Esophagus (tissue), 2 donors: Measurements from ENCODE around the gene SMYD1. TPM values are rescaled to one million over a fixed set of nuclear protein-coding genes. Genes with fewer than 3 reads are reported as not detected.

Source experiments
- H3K27ac ChIP-seq, 2 donors: one replicate each; pipeline ENCODE4 v1.5.1; 2013; ENCODE audit warnings: low read depth in 2 of 2, mild to moderate bottlenecking in 2 of 2, inconsistent platforms in 1 of 2, low read length in 1 of 2, moderate library complexity in 1 of 2
- H3K27me3 ChIP-seq, 2 donors: one replicate each; pipeline ENCODE4 v1.6.1; 2013; ENCODE audit warnings: low read length in 2 of 2, control low read depth in 1 of 2, mild to moderate bottlenecking in 1 of 2; ENCODE audit not compliant: insufficient read depth in 2 of 2, control insufficient read depth in 1 of 2
- H3K36me3 ChIP-seq, 2 donors: one replicate each; pipeline ENCODE4 v1.6.1; 2013; ENCODE audit warnings: low read length in 1 of 2; ENCODE audit not compliant: control insufficient read depth in 2 of 2, insufficient read depth in 2 of 2
- H3K4me1 ChIP-seq, 2 donors: one replicate each; pipeline ENCODE4 v1.6.1; 2013; ENCODE audit warnings: low read length in 1 of 2; ENCODE audit not compliant: control insufficient read depth in 2 of 2, insufficient read depth in 2 of 2
- H3K4me3 ChIP-seq, 2 donors: one replicate each; pipeline ENCODE4 v1.5.1; 2013; ENCODE audit warnings: low read length in 2 of 2, mild to moderate bottlenecking in 2 of 2, low read depth in 1 of 2, moderate library complexity in 1 of 2
- H3K9me3 ChIP-seq, 2 donors: one replicate each; pipeline ENCODE4 v1.6.1; 2013; ENCODE audit warnings: mild to moderate bottlenecking in 2 of 2, low read depth in 1 of 2, low read length in 1 of 2, moderate library complexity in 1 of 2; ENCODE audit not compliant: control insufficient read depth in 2 of 2, insufficient read depth in 1 of 2
- WGBS, 2 donors: extraction: QIAGEN DNeasy Blood & Tissue Kit; methylation state at CpG; one replicate each; pipeline ENCODE4 v1.1.7; 2013; 5-methylcytosine and 5-hydroxymethylcytosine counted together
- polyA plus RNA-seq, 2 donors: library from polyadenylated mRNA; stranded (reverse); fragments of 200-250 nt; gene quantifications; one replicate each; pipeline ENCODE4 v1.2.3, GENCODE V29; 2013
- donor health status: healthy with polysubstance abuse.
- donor health status: Bipolar disorder and iron deficiency.

The SMYD1 gene
- polyA plus RNA-seq, 2 donors, result 0.04 to 0.10 TPM

- Histone ChIP-seq H3K4me3 (no peak overlapping the region), H3K4me1 (no peaks in the 10 kb centered on the region), H3K9me3 (no peaks in the 10 kb centered on the region), H3K36me3 (no peaks in the 10 kb centered on the region), H3K27me3 (no peaks in the 10 kb centered on the region), H3K27ac (no peak overlapping the region)
- 84 to 93% methylated on average over 2 of the region's 2 CpGs for WGBS, 2 donors
Measured at GRCh38 chr2:88080545-88080944, 12.9 kb downstream of the SMYD1 start.

GRCh38 chr2:88081924-88082608 lies 14.4 kb downstream of the SMYD1 start:
- H3K9me3 ChIP-seq, result no peaks in the 10 kb centered on the region

GRCh38 chr2:88082781-88083180 lies 15.2 kb downstream of the SMYD1 start:
- Histone ChIP-seq H3K4me3 (no peak overlapping the region), H3K4me1 (no peaks in the 10 kb centered on the region), H3K36me3 (no peaks in the 10 kb centered on the region), H3K27me3 (no peaks in the 10 kb centered on the region), H3K27ac (no peak overlapping the region), H3K9me3 (no peaks in the 10 kb centered on the region)
- WGBS, 2 donors, result 83 to 88% methylated on average over 1 of the region's 1 CpG

More at GRCh38 chr2:88081924-88082608, 14.4 kb downstream of the SMYD1 start:
- Histone ChIP-seq H3K27me3 (no peaks in the 10 kb centered on the region), H3K27ac (no peak overlapping the region), H3K4me1 (no peaks in the 10 kb centered on the region), H3K4me3 (no peak overlapping the region), H3K36me3 (no peaks in the 10 kb centered on the region)
- WGBS, 2 donors, result 82 to 88% methylated on average over 4 of the region's 4 CpGs

- H3K4me1 ChIP-seq, result no peaks in the 10 kb centered on the region
- no peaks in the 10 kb centered on the region for H3K27me3 ChIP-seq
- no peaks in the 10 kb centered on the region for H3K36me3 ChIP-seq
- no peak overlapping the region for H3K27ac ChIP-seq
- no peaks in the 10 kb centered on the region for H3K9me3 ChIP-seq
- WGBS, 2 donors, result 96 to 98% methylated on average over 2 of the region's 2 CpGs
- H3K4me3 ChIP-seq, result no peak overlapping the region
Measured at GRCh38 chr2:88085099-88085498, 17.5 kb downstream of the SMYD1 start.

- Histone ChIP-seq H3K4me1 (no peaks in the 10 kb centered on the region), H3K36me3 (no peaks in the 10 kb centered on the region), H3K27ac (no peak overlapping the region), H3K27me3 (no peaks in the 10 kb centered on the region), H3K4me3 (no peak overlapping the region), H3K9me3 (no peaks in the 10 kb centered on the region)
- 81% methylated on average over 5 of the region's 5 CpGs for WGBS, 2 donors
Measured at GRCh38 chr2:88085602-88086001, 18.0 kb downstream of the SMYD1 start.

GRCh38 chr2:88086401-88086800 lies 18.8 kb downstream of the SMYD1 start:
- WGBS, 2 donors, result 81 to 84% methylated on average over 9 of the region's 9 CpGs
- H3K27me3 ChIP-seq, result no peaks in the 10 kb centered on the region
- H3K4me3 ChIP-seq, result no peak overlapping the region
- H3K27ac ChIP-seq, result no peak overlapping the region
- no peaks in the 10 kb centered on the region for H3K36me3 ChIP-seq
- H3K4me1 ChIP-seq, result no peaks in the 10 kb centered on the region
- no peaks in the 10 kb centered on the region for H3K9me3 ChIP-seq

- no peaks in the 10 kb centered on the region for H3K4me1 ChIP-seq
- H3K36me3 ChIP-seq, result no peaks in the 10 kb centered on the region
- no peak overlapping the region for H3K4me3 ChIP-seq
- no peaks in the 10 kb centered on the region for H3K27me3 ChIP-seq
- H3K27ac ChIP-seq, result no peak overlapping the region
- no peaks in the 10 kb centered on the region for H3K9me3 ChIP-seq
- WGBS, 2 donors, result 88 to 89% methylated on average over 2 of the region's 2 CpGs
Measured at GRCh38 chr2:88087073-88087472, 19.4 kb downstream of the SMYD1 start.

- Histone ChIP-seq H3K4me3 (no peak overlapping the region), H3K36me3 (no peaks in the 10 kb centered on the region), H3K9me3 (no peaks in the 10 kb centered on the region)
Measured at GRCh38 chr2:88087763-88088162, 20.1 kb downstream of the SMYD1 start.

GRCh38 chr2:88088999-88089398 lies 21.4 kb downstream of the SMYD1 start:
- no peaks in the 10 kb centered on the region for H3K27me3 ChIP-seq

More at GRCh38 chr2:88087763-88088162, 20.1 kb downstream of the SMYD1 start:
- H3K4me1 ChIP-seq, result no peaks in the 10 kb centered on the region
- H3K27me3 ChIP-seq, result no peaks in the 10 kb centered on the region
- 91 to 94% methylated on average over 17 of the region's 17 CpGs for WGBS, 2 donors
- no peak overlapping the region for H3K27ac ChIP-seq

More at GRCh38 chr2:88088999-88089398, 21.4 kb downstream of the SMYD1 start:
- no peak overlapping the region for H3K27ac ChIP-seq
- H3K36me3 ChIP-seq, result no peaks in the 10 kb centered on the region
- no peaks in the 10 kb centered on the region for H3K4me1 ChIP-seq
- no peaks in the 10 kb centered on the region for H3K9me3 ChIP-seq
- H3K4me3 ChIP-seq, result no peak overlapping the region
- 95 to 100% methylated on average over 2 of the region's 2 CpGs for WGBS, 2 donors
